H54 (cell line): Measurements from ENCODE around the gene IRF5.

Experiments used
- DNase-seq: peaks from one replicate; pipeline ENCODE4 v3.0.0; 2011; ENCODE audit warnings: low spot score, mixed read lengths; ENCODE audit not compliant: insufficient read length
- FAIRE-seq: peaks from 3 replicates; lab custom pipeline; 2011; peaks lifted over from hg19 to GRCh38; lab: Jason Lieb, UNC
- POLR2A ChIP-seq: IDR thresholded peaks from 2 replicates; pipeline ENCODE4 v1.6.1; 2011; ENCODE audit warnings: low read depth, mild to moderate bottlenecking, low read length

IRF5 gene

DNA sequence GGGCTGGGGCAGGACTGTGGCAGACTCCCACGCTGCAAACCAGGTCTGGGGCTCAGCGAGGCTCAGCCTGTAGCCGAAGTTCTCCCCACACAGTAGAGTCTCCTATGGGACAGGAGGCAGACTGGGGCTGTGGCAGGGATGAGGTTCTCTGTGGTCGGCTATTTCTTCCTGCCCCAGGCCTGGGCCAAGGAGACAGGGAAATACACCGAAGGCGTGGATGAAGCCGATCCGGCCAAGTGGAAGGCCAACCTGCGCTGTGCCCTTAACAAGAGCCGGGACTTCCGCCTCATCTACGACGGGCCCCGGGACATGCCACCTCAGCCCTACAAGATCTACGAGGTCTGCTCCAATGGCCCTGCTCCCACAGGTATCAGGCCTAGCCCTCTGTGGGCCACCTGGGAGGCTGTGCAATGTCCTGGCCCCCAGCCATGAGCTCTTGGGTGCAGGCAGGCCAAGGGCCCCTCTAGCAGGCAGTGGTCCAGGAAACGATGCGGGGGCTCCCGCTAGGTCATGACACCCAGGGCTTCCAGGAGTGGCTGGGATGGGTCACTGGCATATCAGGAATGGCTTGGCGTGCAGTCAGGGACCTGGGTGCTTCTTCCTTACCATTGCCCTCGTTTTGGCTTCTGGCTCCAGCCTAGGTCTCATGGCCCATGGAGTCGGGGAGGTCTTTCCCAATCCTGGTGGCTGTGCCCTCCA, 8.1 kb downstream of the IRF5 start:
- DNase-seq (no peak), FAIRE-seq (no peak)
- no peak for TF ChIP-seq POLR2A

- DNase-seq = no peak
- no peak for TF ChIP-seq POLR2A
- FAIRE-seq = no peak
Measured at GRCh38 chr7:128946936-128947830, 9.5 kb downstream of the IRF5 start.

GRCh38 chr7:128947854-128948253, 10.1 kb downstream of the IRF5 start:
- DNase-seq = peak; percentile 49
- TF ChIP-seq POLR2A = no peak
- no peak for FAIRE-seq

DNA sequence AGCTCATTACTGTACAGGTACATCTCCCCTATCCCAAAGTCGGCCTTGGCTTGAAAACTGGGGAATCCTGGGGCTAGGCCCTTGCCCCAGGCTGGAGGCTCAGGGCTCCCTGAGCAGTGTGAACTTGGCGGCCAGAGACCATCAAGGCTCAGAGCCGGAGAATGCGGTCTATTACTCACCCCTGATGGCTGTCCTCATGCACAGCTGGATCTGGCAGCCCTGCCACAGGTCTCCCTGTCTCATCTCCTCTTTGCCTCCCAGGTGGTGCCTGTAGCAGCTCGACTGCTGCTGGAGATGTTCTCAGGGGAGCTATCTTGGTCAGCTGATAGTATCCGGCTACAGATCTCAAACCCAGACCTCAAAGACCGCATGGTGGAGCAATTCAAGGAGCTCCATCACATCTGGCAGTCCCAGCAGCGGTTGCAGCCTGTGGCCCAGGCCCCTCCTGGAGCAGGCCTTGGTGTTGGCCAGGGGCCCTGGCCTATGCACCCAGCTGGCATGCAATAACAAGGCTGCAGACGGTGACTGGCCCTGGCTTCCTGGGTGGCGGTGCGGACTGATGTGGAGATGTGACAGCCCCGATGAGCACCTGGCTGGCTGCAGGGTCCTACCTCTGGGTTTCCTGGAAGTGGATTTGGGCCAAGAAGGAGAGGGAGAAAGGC, 10.7 kb downstream of the IRF5 start:
- no peak for FAIRE-seq

GRCh38 chr7:128948976-128949760, 11.4 kb downstream of the IRF5 start:
- no peak for FAIRE-seq
- no peak for DNase-seq
- TF ChIP-seq POLR2A = no peak

More for the DNA sequence above, 10.7 kb downstream of the IRF5 start:
- TF ChIP-seq POLR2A = no peak
- DNase-seq = no peak

DNA sequence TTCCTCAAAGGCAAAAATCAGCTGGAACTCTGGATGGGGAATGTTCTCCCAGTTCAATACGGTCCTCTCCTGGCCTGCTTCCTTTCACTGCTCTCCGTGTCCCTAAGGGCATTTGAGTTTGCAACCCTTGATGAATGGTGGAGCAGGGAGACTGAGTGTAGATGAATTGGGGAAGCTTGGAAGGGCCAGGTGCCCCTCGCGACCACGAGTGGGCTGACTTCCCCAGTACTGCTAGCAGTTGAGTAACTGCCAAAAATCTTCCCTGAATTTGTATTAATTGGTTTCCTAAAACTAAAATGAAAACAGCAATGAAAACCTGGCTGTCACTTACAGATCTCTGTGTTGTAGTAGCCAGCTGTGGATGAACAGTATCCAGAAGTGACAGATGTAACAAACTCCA, 13.6 kb downstream of the IRF5 start:
- FAIRE-seq = no peak
- no peak for TF ChIP-seq POLR2A
- no peak for DNase-seq

DNA sequence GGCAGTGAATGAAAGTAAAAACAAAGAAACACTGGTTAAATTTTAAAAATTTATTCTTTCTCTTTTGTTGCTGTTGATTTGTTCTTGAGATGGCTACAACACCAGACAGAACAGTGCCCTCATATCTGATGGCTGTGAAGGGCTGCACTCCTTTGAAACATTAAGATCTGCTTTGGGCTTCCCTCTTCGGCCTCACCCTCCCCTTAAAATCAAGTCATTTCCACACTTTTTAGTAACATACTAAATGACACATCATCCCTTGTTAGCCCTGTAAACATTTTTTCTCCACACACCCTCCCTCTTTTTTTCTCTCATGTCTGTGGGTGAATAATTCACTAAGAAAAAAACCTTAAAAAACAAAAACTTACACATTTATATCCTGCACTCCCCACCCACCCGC, 16.4 kb downstream of the IRF5 start:
- DNase-seq (no peak), FAIRE-seq (no peak)
- TF ChIP-seq POLR2A = no peak

DNA sequence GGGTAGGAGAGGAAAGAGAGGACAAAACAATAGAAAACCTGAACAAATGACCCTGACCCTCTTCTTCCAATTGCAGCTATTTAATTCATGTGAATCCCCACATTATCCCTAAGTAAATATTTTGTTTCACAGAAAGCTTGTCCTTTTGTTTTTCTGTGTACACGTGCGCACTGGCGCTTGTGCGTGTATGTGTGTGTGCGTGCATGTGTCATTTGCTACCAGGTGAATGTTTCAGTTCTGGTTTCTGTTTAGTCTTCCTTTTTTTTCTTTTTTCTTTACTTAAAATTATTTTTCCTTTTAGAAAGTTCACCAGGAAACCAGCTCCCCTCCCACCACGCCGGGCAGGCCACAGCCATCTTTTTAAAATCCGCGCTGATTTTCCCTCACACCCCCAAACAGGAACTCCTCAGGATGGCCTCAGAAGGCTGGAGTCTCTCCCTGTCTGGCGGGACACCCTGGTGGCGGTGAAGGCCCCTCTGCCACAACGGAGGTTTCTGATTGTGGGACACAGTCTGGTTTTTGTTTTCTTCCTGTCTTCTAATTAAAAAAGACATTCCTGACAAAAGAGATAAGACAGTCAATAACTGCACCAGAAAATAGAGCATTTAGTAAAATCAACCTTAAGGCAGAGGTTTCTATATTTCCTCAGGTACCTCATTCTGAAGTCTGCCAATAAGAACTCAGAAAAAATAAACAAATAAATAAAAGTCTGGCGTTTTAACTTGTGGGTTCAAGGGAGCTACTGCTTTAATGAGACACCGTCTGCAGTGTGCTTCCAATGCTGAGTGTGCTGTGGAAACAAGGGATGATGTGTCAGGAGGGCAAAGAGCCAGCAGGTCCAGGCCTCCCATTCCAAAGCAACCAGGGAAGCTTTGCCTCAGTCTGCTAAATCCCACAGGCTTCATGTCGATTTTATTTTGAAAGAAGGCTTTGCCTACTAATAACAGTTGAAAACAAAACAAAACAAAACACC, 17.4 kb downstream of the IRF5 start:
- FAIRE-seq (no peak), DNase-seq (no peak)
- TF ChIP-seq POLR2A = no peak

GRCh38 chr7:128955981-128956380, 18.3 kb downstream of the IRF5 start:
- no peak for TF ChIP-seq POLR2A
- DNase-seq (no peak), FAIRE-seq (no peak)

DNA sequence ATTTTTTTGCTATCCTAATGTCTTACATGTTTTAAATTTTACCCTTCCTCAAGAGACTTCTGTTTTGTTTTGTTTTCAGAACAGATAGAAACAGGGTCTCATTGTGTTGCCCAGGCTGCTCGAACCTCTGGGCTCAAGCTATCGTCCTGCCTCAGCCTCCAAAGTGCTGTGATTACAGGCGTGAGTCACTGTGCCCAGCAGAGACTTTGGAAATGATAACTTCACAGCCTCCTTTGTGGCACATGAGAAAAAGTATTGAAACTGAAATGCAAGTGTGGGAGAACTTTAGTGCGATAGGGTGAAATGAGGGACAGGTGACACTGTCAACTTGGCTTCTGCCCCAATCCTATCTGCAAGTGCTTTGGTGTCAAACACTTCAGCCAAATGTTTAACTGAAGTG, 21.6 kb downstream of the IRF5 start:
- no peak for DNase-seq
- no peak for FAIRE-seq
- TF ChIP-seq POLR2A = no peak

DNA sequence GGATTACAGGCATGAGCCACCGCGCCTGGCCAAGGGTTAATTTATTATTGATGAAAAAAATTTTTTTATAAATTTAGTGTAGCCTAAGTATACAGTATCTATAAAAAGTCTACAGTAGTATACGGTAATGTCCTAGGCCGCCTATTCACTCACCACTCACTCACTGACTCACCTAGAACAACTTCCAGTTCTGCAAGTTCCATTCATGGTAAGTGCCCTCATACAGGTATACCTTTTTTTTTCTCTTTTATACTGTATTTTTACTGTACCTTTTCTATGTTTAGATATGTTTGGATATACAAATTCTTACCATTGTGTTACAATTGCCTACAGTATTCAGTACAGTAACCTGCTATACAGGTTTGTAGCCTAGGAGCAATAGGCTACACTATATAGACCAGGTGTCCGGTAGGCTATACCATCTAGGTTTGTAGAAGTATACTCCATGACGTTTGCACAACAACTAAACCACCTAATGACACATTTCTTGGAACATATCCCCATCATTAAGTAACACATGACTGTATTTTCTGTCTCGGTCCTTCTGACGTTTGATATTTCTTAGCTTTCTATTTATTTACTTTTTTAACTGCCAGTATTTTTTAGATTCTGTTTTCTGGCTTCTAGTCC, 23.4 kb downstream of the IRF5 start:
- DNase-seq (no peak), FAIRE-seq (no peak)
- TF ChIP-seq POLR2A = no peak

- DNase-seq (no peak), FAIRE-seq (no peak)
- no peak for TF ChIP-seq POLR2A
Measured at GRCh38 chr7:128962899-128963298, 25.2 kb downstream of the IRF5 start.
